Neural cell (in vitro differentiated cells): ENCODE results near the gene PDK2. TPM values are rescaled to one million over a fixed set of nuclear protein-coding genes. Genes with fewer than 3 reads are reported as not detected.

Source experiments
- H2AFZ ChIP-seq: fragments of 200-600, 300-800 bp; sonication (generic), shearing (Covaris generic); 2 replicates; pipeline ENCODE4 v1.6.0; 2014; ENCODE audit warnings: low read depth, mild to moderate bottlenecking, antibody characterized with exemption, low read length, moderate library complexity
- H3F3A ChIP-seq: fragments of 200-600 bp; shearing (Covaris generic); 2 replicates; pipeline ENCODE4 v1.6.1; 2016; ENCODE audit warnings: mild to moderate bottlenecking, moderate library complexity, mixed read lengths, antibody characterized with exemption, low read length; ENCODE audit not compliant: insufficient read depth, poor library complexity, severe bottlenecking
- H3K27ac ChIP-seq: fragments of 200-600, 300-800 bp; sonication (generic), shearing (Covaris generic); 2 replicates; pipeline ENCODE4 v1.5.1; 2014; ENCODE audit warnings: mild to moderate bottlenecking, low read length, moderate library complexity
- H3K27me3 ChIP-seq: fragments of 300-800, 200-600 bp; sonication (generic), shearing (Covaris generic); 2 replicates; pipeline ENCODE4 v1.6.0; 2014; ENCODE audit warnings: mild to moderate bottlenecking, low read depth, low read length, moderate library complexity; ENCODE audit not compliant: insufficient read depth
- H3K36me3 ChIP-seq: fragments of 300-800, 200-600 bp; sonication (generic), shearing (Covaris generic); 2 replicates; pipeline ENCODE4 v1.5.1; 2014; ENCODE audit warnings: mild to moderate bottlenecking, antibody characterized with exemption, low read length, moderate library complexity; ENCODE audit not compliant: insufficient read depth
- H3K4me2 ChIP-seq: fragments of 300-800, 200-600 bp; sonication (generic), shearing (Covaris generic); 2 replicates; pipeline ENCODE4 v1.6.0; 2014; ENCODE audit warnings: mild to moderate bottlenecking, low read length
- H3K4me3 ChIP-seq: fragments of 300-800, 200-600 bp; sonication (generic), shearing (Covaris generic); 2 replicates; pipeline ENCODE4 v1.5.1; 2014; ENCODE audit warnings: mild to moderate bottlenecking, low read length, moderate library complexity
- H3K79me2 ChIP-seq: fragments of 200-600 bp; shearing (Covaris generic); replicated peaks from 2 replicates; pipeline ENCODE4 v1.6.0; 2014; ENCODE audit warnings: mild to moderate bottlenecking, low read length, moderate library complexity; ENCODE audit not compliant: insufficient read depth
- H3K9ac ChIP-seq: fragments of 300-800, 200-600 bp; sonication (generic), shearing (Covaris generic); 2 replicates; pipeline ENCODE4 v1.6.1; 2016; ENCODE audit warnings: mild to moderate bottlenecking, low read length, mixed read lengths
- H3K9me2 ChIP-seq: fragments of 200-600 bp; shearing (Covaris generic); 2 replicates; pipeline ENCODE4 v1.6.1; 2016; ENCODE audit warnings: mild to moderate bottlenecking, low read length, mixed read lengths; ENCODE audit not compliant: insufficient read depth
- H3K9me3 ChIP-seq: fragments of 200-600, 300-800 bp; sonication (generic), shearing (Covaris generic); 2 replicates; pipeline ENCODE4 v1.6.1; 2016; ENCODE audit warnings: mild to moderate bottlenecking, mixed run types, low read length, moderate library complexity, mixed read lengths
- H4K20me1 ChIP-seq: fragments of 200-600 bp; shearing (Covaris generic); 2 replicates; pipeline ENCODE4 v1.6.1; 2016; ENCODE audit warnings: mild to moderate bottlenecking, mixed run types; ENCODE audit not compliant: insufficient read depth
- CTCF ChIP-seq: fragments of 450-650 bp; IDR thresholded peaks from 2 replicates; pipeline ENCODE4 v1.5.1; 2014; ENCODE audit warnings: antibody characterized with exemption, mild to moderate bottlenecking, moderate library complexity; ENCODE audit not compliant: poor library complexity, severe bottlenecking
- EP300 ChIP-seq: fragments of 450-650 bp; conservative IDR thresholded peaks from 2 replicates; pipeline ENCODE4 v1.6.1; 2014; ENCODE audit warnings: antibody characterized with exemption, mild to moderate bottlenecking, moderate library complexity; ENCODE audit not compliant: poor library complexity, severe bottlenecking
- EZH2 ChIP-seq: fragments of 200-600, 300-800 bp; shearing (Covaris generic), sonication (generic); IDR thresholded peaks from 2 replicates; pipeline ENCODE4 v1.6.1; 2014; ENCODE audit warnings: antibody characterized with exemption, low read length, borderline replicate concordance, mild to moderate bottlenecking; ENCODE audit not compliant: insufficient read depth, poor library complexity, severe bottlenecking
- MXI1 ChIP-seq: fragments of 450-650 bp; conservative IDR thresholded peaks from 2 replicates; pipeline ENCODE4 v1.6.1; 2014; ENCODE audit warnings: antibody characterized with exemption, mild to moderate bottlenecking; ENCODE audit not compliant: poor library complexity, severe bottlenecking
- POLR2AphosphoS5 ChIP-seq: IDR thresholded peaks from 2 replicates; pipeline ENCODE4 v1.6.1; 2012
- RAD21 ChIP-seq: fragments of 450-650 bp; conservative IDR thresholded peaks from 2 replicates; pipeline ENCODE4 v1.6.1; 2014; ENCODE audit warnings: antibody characterized with exemption, mild to moderate bottlenecking, moderate library complexity
- SMC3 ChIP-seq: fragments of 450-650 bp; conservative IDR thresholded peaks from 2 replicates; pipeline ENCODE4 v1.6.1; 2014; ENCODE audit warnings: antibody characterized with exemption, mild to moderate bottlenecking, moderate library complexity; ENCODE audit not compliant: poor library complexity
- TAF1 ChIP-seq: IDR thresholded peaks from 2 replicates; pipeline ENCODE4 v1.6.1; 2012; ENCODE audit warnings: low read depth
- polyA plus RNA-seq: library from polyadenylated mRNA; depleted of rRNA; stranded (reverse); fragments of >200 nt; gene quantifications from 2 replicates; pipeline ENCODE4 v1.2.3, GENCODE V29; 2014
- TF ChIP-seq, protein P1 (sequence below): IDR thresholded peaks from 2 replicates; pipeline ENCODE4 v1.6.1; 2012; ENCODE audit warnings: borderline replicate concordance

The PDK2 gene
- polyA plus RNA-seq, 1 donor from 2014 or later: 36.2 TPM

- Histone ChIP-seq H3K9ac (no peak overlapping the region), H3K27ac (no peak overlapping the region), H2AFZ (no peak overlapping the region), H3K27me3 (no peaks in the 10 kb centered on the region), H3K36me3 (peaks cover 14% of the 10 kb centered on the region), H4K20me1 (no peaks in the 10 kb centered on the region), H3K9me3 (no peaks in the 10 kb centered on the region), H3K79me2 (no peaks in the 10 kb centered on the region), H3K4me3 (no peak overlapping the region), H3K9me2 (no peaks in the 10 kb centered on the region), H3F3A (no peaks in the 10 kb centered on the region), H3K4me2 (no peak overlapping the region)
- TF ChIP-seq SMC3 (no peak), CTCF (no peak), EP300 (no peak), POLR2AphosphoS5 (no peak), MXI1 (no peak), RAD21 (no peak), EZH2 (no peak), TAF1 (no peak)
- TF ChIP-seq, protein P1, sequence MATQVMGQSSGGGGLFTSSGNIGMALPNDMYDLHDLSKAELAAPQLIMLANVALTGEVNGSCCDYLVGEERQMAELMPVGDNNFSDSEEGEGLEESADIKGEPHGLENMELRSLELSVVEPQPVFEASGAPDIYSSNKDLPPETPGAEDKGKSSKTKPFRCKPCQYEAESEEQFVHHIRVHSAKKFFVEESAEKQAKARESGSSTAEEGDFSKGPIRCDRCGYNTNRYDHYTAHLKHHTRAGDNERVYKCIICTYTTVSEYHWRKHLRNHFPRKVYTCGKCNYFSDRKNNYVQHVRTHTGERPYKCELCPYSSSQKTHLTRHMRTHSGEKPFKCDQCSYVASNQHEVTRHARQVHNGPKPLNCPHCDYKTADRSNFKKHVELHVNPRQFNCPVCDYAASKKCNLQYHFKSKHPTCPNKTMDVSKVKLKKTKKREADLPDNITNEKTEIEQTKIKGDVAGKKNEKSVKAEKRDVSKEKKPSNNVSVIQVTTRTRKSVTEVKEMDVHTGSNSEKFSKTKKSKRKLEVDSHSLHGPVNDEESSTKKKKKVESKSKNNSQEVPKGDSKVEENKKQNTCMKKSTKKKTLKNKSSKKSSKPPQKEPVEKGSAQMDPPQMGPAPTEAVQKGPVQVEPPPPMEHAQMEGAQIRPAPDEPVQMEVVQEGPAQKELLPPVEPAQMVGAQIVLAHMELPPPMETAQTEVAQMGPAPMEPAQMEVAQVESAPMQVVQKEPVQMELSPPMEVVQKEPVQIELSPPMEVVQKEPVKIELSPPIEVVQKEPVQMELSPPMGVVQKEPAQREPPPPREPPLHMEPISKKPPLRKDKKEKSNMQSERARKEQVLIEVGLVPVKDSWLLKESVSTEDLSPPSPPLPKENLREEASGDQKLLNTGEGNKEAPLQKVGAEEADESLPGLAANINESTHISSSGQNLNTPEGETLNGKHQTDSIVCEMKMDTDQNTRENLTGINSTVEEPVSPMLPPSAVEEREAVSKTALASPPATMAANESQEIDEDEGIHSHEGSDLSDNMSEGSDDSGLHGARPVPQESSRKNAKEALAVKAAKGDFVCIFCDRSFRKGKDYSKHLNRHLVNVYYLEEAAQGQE: no peak
Measured at GRCh38 chr17:50137042-50137441, 41.9 kb downstream of the PDK2 start.

DNA sequence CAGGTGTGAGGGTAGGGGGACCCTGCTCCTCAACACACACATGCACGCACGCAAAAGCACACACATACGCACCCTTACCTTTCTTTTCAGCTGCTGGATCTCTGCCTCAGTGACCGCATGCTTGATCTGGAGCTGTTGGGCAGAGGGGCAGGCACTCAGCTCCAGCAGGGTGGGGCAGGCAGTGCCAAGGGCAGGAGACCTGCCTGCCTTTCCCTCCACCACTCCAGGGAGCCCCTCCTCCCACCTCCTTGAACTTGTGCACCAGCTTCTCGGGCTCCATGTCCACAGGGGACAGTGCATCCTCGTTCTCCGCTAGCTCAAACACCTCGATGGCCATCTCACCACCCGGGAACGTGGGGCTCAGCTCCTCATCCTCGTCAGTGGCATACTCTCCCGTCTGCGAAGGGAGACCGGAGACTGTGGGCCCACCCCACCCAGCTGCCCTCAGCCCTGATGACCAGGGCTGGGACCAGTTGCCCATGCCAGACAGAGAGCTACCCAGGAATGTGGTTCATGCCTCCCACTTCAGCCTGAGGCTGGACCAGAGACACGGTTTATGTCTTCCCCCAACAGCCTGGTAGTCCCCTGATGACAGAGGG is 44.1 kb downstream of the PDK2 start:
- Histone ChIP-seq H3K9ac (no peak overlapping the region), H3K9me3 (no peaks in the 10 kb centered on the region), H2AFZ (no peak overlapping the region), H3K36me3 (peaks cover 14% of the 10 kb centered on the region), H3K9me2 (no peaks in the 10 kb centered on the region), H3K79me2 (no peaks in the 10 kb centered on the region), H3K27me3 (no peaks in the 10 kb centered on the region), H3K27ac (no peak overlapping the region), H3K4me2 (no peak overlapping the region), H3F3A (no peaks in the 10 kb centered on the region), H4K20me1 (no peaks in the 10 kb centered on the region), H3K4me3 (no peak overlapping the region)
- TF ChIP-seq CTCF (no peak), SMC3 (no peak), POLR2AphosphoS5 (no peak), RAD21 (no peak), MXI1 (no peak), EZH2 (no peak), TAF1 (no peak), EP300 (no peak)
- TF ChIP-seq, protein P1: no peak
